Left colon (tissue), 2 donors: Measurements from ENCODE around the gene IFIT5. TPM values are rescaled to one million over a fixed set of nuclear protein-coding genes. Genes with fewer than 3 reads are reported as not detected.

ENCODE experiments used
- ATAC-seq: fragments of 200-7000 bp; cut with Tn5 transposase; one replicate; pipeline ENCODE4 v1.9.1; 2020; ENCODE audit warnings: mild to moderate bottlenecking, moderate library complexity
- DNase-seq, 2 donors: peaks; one replicate each; pipeline ENCODE4 v3.0.0-alpha.2; 2020
- intact Hi-C, 2 donors: fragments of 100-400 bp; cut with DNase I in 1 of 2; cut with micrococcal nuclease in 1 of 2; formaldehyde crosslinking; loops; one replicate each; pipeline versions ENCODE4 v1.11.2 to v1.14.0; 2022; cut with DNase I, micrococcal nuclease
- total RNA-seq, 2 donors: library from RNA; stranded (reverse); fragmentation: NEBNext Ultra II Directional; extraction: Animal tissue kit (Norgen Biotek cat#: 25700); gene quantifications; one replicate each; pipeline ENCODE4 v1.2.1, GENCODE V29; 2021
- donor health status: DM: no; HTN: no; CAD: no.
- donor health status: DM: yes; HTN: yes; CAD: no.

IFIT5 gene
- total RNA-seq, 2 donors from 2014 or later: 10.2 to 10.6 TPM

GRCh38 chr10:89465196-89465595, 50.8 kb downstream of the IFIT5 start:
- no peak for ATAC-seq
- intact Hi-C loops: no loop called here
- DNase-seq: no peak

GRCh38 chr10:89466599-89467035, 52.2 kb downstream of the IFIT5 start:
- intact Hi-C loops: no loop called here
- ATAC-seq: peak; percentile 38
- no peak for DNase-seq

DNA sequence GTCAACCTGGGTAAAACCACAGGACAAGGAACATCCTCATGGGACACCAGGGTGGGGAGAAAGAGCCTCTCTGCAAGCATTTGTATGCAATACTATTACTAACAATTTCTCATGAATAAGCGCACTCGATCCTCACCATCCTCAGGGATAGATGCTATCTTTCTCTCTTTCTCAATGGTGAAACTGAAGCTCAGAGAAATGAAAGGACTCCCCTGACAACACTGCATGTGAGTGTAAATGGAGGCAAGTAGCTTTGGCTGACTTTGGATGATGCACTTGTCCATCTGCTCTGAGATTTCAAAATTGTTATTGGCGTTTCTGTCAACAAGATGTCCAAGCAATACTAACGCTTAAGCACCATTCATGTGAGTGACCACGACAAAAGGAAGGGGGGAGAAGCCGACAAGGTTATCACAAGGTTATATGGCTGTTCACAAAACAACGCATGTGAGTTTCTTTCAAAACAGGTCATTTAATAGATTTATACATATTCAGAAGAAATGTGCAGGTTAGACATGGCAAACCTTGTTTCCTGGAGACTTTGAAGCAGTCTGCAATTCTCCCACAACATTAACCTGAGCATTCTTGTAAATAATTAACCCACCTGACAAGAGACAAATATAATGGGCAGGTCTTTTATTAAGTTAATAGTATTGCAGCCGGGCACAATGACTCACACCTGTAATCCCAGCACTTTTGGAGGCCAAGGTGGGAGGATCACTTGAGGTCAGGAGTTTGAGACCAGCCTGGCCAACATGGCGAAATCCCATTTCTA, 54.0 kb downstream of the IFIT5 start:
- intact Hi-C loops: no loop called here
- ATAC-seq (no peak), DNase-seq (no peak)

DNA sequence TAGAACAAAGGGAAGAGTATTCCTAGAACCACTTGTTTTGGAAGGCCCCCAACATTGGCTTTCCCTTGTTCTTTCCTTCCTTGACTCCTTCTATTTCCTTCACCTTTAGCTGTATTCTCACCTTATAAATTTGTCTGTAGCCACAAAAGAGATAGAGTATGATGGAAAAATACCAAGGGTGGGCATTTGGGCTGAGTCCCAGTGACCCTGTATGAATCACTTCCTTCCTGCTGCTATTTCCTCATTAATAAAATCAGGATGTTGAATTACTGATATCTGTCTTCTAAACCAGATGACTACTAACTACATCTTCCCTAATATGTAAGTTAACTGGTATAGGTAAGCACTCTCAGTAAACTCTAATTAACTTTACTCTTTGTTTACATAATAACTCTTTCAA, 55.1 kb downstream of the IFIT5 start:
- ATAC-seq (no peak), DNase-seq (no peak)
- intact Hi-C loops: no loop called here

Other genes with a start within 250 kb of the IFIT5 start
- gene CH25H, start 207.3 kb upstream of the IFIT5 start, total RNA-seq: 1 to 10 TPM in 1 of 2 donors, under 1 TPM in 1; 0.46 to 1.3 TPM
- gene LIPA, start 162.8 kb upstream of the IFIT5 start, total RNA-seq: 10 to 100 TPM; 19.0 to 39.8 TPM
- 1 to 10 TPM; 4.3 to 7.1 TPM for gene IFIT2, start 112.5 kb upstream of the IFIT5 start, total RNA-seq
- gene IFIT3, start 86.6 kb upstream of the IFIT5 start, total RNA-seq: 10 to 100 TPM in 1 of 2 donors, 1 to 10 TPM in 1; 5.0 to 10.3 TPM
- gene IFIT1B, start 36.5 kb upstream of the IFIT5 start, total RNA-seq: not detected
- gene IFIT1, start 21.9 kb upstream of the IFIT5 start, total RNA-seq: 1 to 10 TPM; 6.1 to 6.8 TPM
- under 1 TPM; 0.34 to 0.78 TPM for gene SLC16A12, start 121.0 kb downstream of the IFIT5 start, total RNA-seq
- gene PANK1, start 230.7 kb downstream of the IFIT5 start, total RNA-seq: 10 to 100 TPM; 28.7 to 33.5 TPM